ENCODE results near the gene RBMS3.
"Not testable (repeated sequence)": the region's sequence is repeated elsewhere in the genome, so short reads cannot be mapped to it uniquely, and the experiment has no call there.

The RBMS3 gene

DNA sequence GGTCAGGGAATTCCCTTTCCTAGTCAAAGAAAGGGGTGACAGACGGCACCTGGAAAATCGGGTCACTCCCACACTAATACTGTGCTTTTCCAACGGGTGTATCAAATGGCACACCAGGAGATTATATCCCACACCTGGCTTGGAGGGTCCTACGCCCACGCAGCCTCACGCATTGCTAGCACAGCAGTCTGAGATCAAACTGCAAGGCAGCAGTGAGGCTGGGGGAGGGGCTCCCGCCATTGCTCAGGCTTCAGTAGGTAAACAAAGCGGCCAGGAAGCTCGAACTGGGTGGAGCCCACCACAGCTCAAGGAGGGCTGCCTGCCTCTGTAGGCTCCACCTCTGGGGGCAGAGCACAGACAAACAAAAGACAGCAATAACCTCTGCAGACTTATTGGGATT, 769.2 kb downstream of the RBMS3 start:
- not testable (repeated sequence) for DNase-seq

GRCh38 chr3:30059240-30059639, 778.4 kb downstream of the RBMS3 start:
- DNase-seq, result no peak

Data from CD4-positive, alpha-beta T cell treated with Interleukin-17A for 4 hours (primary cell).